ENCODE data around the gene TMEM132E.

DNA sequence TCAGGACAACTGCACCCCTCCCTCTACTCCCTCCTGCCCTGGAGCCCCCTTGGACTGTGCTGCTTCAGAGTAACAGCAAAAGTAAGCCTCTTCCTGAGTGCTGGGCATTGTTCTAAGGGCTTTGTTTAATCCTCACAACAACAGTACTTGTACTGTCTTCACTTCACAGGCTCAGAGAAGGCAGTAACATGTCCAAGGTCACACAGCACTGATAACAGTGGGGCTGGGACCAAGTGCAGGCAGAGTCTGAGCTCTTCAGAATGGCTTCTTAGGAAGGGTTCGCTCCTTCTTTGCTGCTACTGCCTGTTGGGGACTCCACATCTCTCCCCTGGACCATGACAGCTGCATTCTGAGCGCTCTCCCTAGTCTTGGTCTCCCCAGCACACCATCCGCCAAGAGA lies 24.6 kb downstream of the TMEM132E start:
- TF ChIP-seq, protein P1, sequence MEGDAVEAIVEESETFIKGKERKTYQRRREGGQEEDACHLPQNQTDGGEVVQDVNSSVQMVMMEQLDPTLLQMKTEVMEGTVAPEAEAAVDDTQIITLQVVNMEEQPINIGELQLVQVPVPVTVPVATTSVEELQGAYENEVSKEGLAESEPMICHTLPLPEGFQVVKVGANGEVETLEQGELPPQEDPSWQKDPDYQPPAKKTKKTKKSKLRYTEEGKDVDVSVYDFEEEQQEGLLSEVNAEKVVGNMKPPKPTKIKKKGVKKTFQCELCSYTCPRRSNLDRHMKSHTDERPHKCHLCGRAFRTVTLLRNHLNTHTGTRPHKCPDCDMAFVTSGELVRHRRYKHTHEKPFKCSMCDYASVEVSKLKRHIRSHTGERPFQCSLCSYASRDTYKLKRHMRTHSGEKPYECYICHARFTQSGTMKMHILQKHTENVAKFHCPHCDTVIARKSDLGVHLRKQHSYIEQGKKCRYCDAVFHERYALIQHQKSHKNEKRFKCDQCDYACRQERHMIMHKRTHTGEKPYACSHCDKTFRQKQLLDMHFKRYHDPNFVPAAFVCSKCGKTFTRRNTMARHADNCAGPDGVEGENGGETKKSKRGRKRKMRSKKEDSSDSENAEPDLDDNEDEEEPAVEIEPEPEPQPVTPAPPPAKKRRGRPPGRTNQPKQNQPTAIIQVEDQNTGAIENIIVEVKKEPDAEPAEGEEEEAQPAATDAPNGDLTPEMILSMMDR (IDR thresholded peaks at IDR 0.05; ENCODE audit: insufficient read depth, low read length, poor library complexity, severe bottlenecking), result no peak
- no peak for TF ChIP-seq EZH2phosphoT487 (conservative IDR thresholded peaks at IDR 0.05; ENCODE audit: low read length)
